HG02571 (cell line): ENCODE results near the gene MAST1.
"Not testable (repeated sequence)": the region's sequence is repeated elsewhere in the genome, so short reads cannot be mapped to it uniquely, and the experiment has no call there.

Source experiments
- ATAC-seq: cut with Tn5 transposase; IDR thresholded peaks from one replicate; pipeline ENCODE4 v1.9.1; 2021; ENCODE audit warnings: mild to moderate bottlenecking, moderate library complexity; ENCODE audit not compliant: unreplicated experiment

MAST1 gene

GRCh38 chr19:12888006-12888603, 49.8 kb downstream of the MAST1 start:
- no peak for ATAC-seq

GRCh38 chr19:12890299-12890786, 52.0 kb downstream of the MAST1 start:
- ATAC-seq: not testable (repeated sequence)

GRCh38 chr19:12890787-12891552, 52.7 kb downstream of the MAST1 start, which contains the start of gene GCDH:
GCDH (plus strand) TSS chr19:12891160; CDS start chr19:12891305, 145 bp downstream.
- peak; percentile 93 for ATAC-seq

GRCh38 chr19:12891553-12892021, 53.3 kb downstream of the MAST1 start:
- no peak for ATAC-seq

GRCh38 chr19:12893582-12893981, 55.3 kb downstream of the MAST1 start:
- no peak for ATAC-seq

GRCh38 chr19:12896460-12896859, 58.1 kb downstream of the MAST1 start:
- ATAC-seq: no peak

- peak; percentile 76 for ATAC-seq
These were observed 61.7 kb downstream of the MAST1 start for GRCh38 chr19:12899891-12900518.

GRCh38 chr19:12907166-12907565, 68.9 kb downstream of the MAST1 start:
- ATAC-seq: no peak

GRCh38 chr19:12912571-12912970, 74.3 kb downstream of the MAST1 start:
- no peak for ATAC-seq

- ATAC-seq: no peak
These were observed 74.8 kb downstream of the MAST1 start for GRCh38 chr19:12913011-12913561.

GRCh38 chr19:12913851-12914690, 75.8 kb downstream of the MAST1 start:
- ATAC-seq: no peak

GRCh38 chr19:12915860-12916259, 77.5 kb downstream of the MAST1 start:
- ATAC-seq: not testable (repeated sequence)

- ATAC-seq: no peak
These were observed 79.9 kb downstream of the MAST1 start for GRCh38 chr19:12918253-12918652.

GRCh38 chr19:12921047-12921446, 82.7 kb downstream of the MAST1 start:
- ATAC-seq: no peak

- no peak for ATAC-seq
These were observed 84.6 kb downstream of the MAST1 start for GRCh38 chr19:12922959-12923358.
